Lower leg skin (tissue), 3 donors: ENCODE data around the gene POT1.

Experiments used
- CTCF ChIP-seq, 3 donors: fragments of 450-650 bp; IDR thresholded peaks; one replicate each; pipeline ENCODE4 v1.5.1; 2016; ENCODE audit warnings: antibody characterized with exemption in 3 of 3, mild to moderate bottlenecking in 3 of 3, moderate library complexity in 2 of 3
- POLR2A ChIP-seq, 2 donors: fragments of 450-650 bp; IDR thresholded peaks; one replicate each; pipeline ENCODE4 v1.6.1; 2016 to 2017; ENCODE audit warnings: antibody characterized with exemption in 2 of 2, mild to moderate bottlenecking in 1 of 2, moderate library complexity in 1 of 2

GRCh38 chr7:124879103-124879502, 50.5 kb downstream of the POT1 start:
- TF ChIP-seq CTCF (IDR thresholded peaks at IDR 0.05) (no peak), POLR2A (IDR thresholded peaks at IDR 0.05) (no peak)
